SK-N-SH treated with all-trans-retinoic acid at 6 μM for 48 hours (cell line): ENCODE results near the gene OR2M7.

ENCODE experiments used
- BACH2 ChIP-seq: fragments of 250-450 bp; sonication (Bioruptor Pico); IDR thresholded peaks from 2 replicates; pipeline ENCODE4 v1.9.0; 2021; ENCODE audit warnings: mild to moderate bottlenecking, borderline replicate concordance
- CREB5 ChIP-seq: fragments of 250-450 bp; sonication (Bioruptor Pico); IDR thresholded peaks from 2 replicates; pipeline ENCODE4 v1.5.1; 2020; ENCODE audit warnings: low read depth, mild to moderate bottlenecking, moderate library complexity
- CSRNP3 ChIP-seq: fragments of 250-450 bp; sonication (Bioruptor Pico); IDR thresholded peaks from 2 replicates; pipeline ENCODE4 v1.5.1; 2021; ENCODE audit warnings: mild to moderate bottlenecking, moderate library complexity
- GLIS3 ChIP-seq: fragments of 250-450 bp; sonication (Bioruptor Pico); IDR thresholded peaks from 2 replicates; pipeline ENCODE4 v1.5.0; 2020; ENCODE audit warnings: mild to moderate bottlenecking, moderate library complexity
- ISL1 ChIP-seq: fragments of 250-450 bp; sonication (Bioruptor Pico); IDR thresholded peaks from 2 replicates; pipeline ENCODE4 v2.1.2; 2022; ENCODE audit warnings: mild to moderate bottlenecking, moderate library complexity
- OSR1 ChIP-seq: fragments of 250-450 bp; sonication (Bioruptor Pico); IDR thresholded peaks from 2 replicates; pipeline ENCODE4 v1.8.0; 2022; ENCODE audit warnings: moderate library complexity, mild to moderate bottlenecking, inconsistent platforms
- PATZ1 ChIP-seq: fragments of 250-450 bp; sonication (Bioruptor Pico); IDR thresholded peaks from 2 replicates; pipeline ENCODE4 v1.8.0; 2020; ENCODE audit warnings: mild to moderate bottlenecking, moderate library complexity, borderline replicate concordance
- RARB ChIP-seq: fragments of 250-450 bp; sonication (Bioruptor Pico); IDR thresholded peaks from 2 replicates; pipeline ENCODE4 v1.8.0; 2021; ENCODE audit warnings: mild to moderate bottlenecking, moderate library complexity
- SNAI2 ChIP-seq: fragments of 250-450 bp; sonication (Bioruptor Pico); IDR thresholded peaks from 2 replicates; pipeline ENCODE4 v1.5.0; 2020; ENCODE audit warnings: mild to moderate bottlenecking, moderate library complexity
- TCF4 ChIP-seq: fragments of 250-450 bp; sonication (Bioruptor Pico); IDR thresholded peaks from 2 replicates; pipeline ENCODE4 v1.8.0; 2021; ENCODE audit warnings: mild to moderate bottlenecking, moderate library complexity, borderline replicate concordance
- ZC3H10 ChIP-seq: fragments of 250-450 bp; sonication (Bioruptor Pico); IDR thresholded peaks from 2 replicates; pipeline ENCODE4 v1.5.1; 2021; ENCODE audit warnings: mild to moderate bottlenecking, moderate library complexity
- ZFP30 ChIP-seq: fragments of 450-650 bp; formaldehyde crosslinking; IDR thresholded peaks from 2 replicates; pipeline ENCODE4 v1.5.0; 2022; ENCODE audit warnings: mild to moderate bottlenecking, moderate library complexity
- ZNF70 ChIP-seq: fragments of 450-650 bp; formaldehyde crosslinking; IDR thresholded peaks from 2 replicates; pipeline ENCODE4 v1.5.0; 2020; ENCODE audit warnings: mild to moderate bottlenecking, moderate library complexity
- ZNF8 ChIP-seq: fragments of 450-650 bp; formaldehyde crosslinking; IDR thresholded peaks from 2 replicates; pipeline ENCODE4 v1.5.0; 2020; ENCODE audit warnings: mild to moderate bottlenecking, moderate library complexity

GRCh38 chr1:248373761-248374160 is 49.4 kb upstream of the OR2M7 start:
- no peak for TF ChIP-seq TCF4 (CRISPR knock-in tag)
- no peak for TF ChIP-seq PATZ1 (CRISPR knock-in tag)
- TF ChIP-seq RARB (CRISPR knock-in tag): no peak
- TF ChIP-seq GLIS3 (CRISPR knock-in tag): no peak
- no peak for TF ChIP-seq CSRNP3
- TF ChIP-seq ZNF8: no peak
- TF ChIP-seq CREB5 (CRISPR knock-in tag): no peak
- TF ChIP-seq ZC3H10: no peak
- no peak for TF ChIP-seq OSR1 (CRISPR knock-in tag)
- no peak for TF ChIP-seq ZNF70 (CRISPR knock-in tag)
- TF ChIP-seq SNAI2 (CRISPR knock-in tag): no peak
- no peak for TF ChIP-seq BACH2 (CRISPR knock-in tag)
- no peak for TF ChIP-seq ISL1 (CRISPR knock-in tag)
- no peak for TF ChIP-seq ZFP30 (CRISPR knock-in tag)
